HL-60 (cell line): ENCODE data around the gene MYO1D.

Experiments
- DNase-seq, 2 experiments: peaks; one replicate each; pipeline ENCODE4 v3.0.0-alpha.2; 2010 to 2020; ENCODE audit warnings: low read depth in 1 of 2, low spot score in 1 of 2
- H3K27ac ChIP-seq: fragments of 250-450 bp; sonication (Bioruptor Pico); replicated peaks from 2 replicates; pipeline ENCODE4 v1.5.1; 2020; ENCODE audit warnings: mild to moderate bottlenecking, moderate library complexity
- H3K27me3 ChIP-seq: fragments of 250-450 bp; sonication (Bioruptor Pico); 2 replicates; pipeline ENCODE4 v1.5.1; 2021; ENCODE audit warnings: mild to moderate bottlenecking, moderate library complexity; ENCODE audit not compliant: insufficient read depth, poor library complexity, severe bottlenecking
- H3K4me3 ChIP-seq: replicated peaks from 2 replicates; pipeline ENCODE4 v1.5.1; 2011; ENCODE audit warnings: mild to moderate bottlenecking, control low read depth, low read length; ENCODE audit not compliant: insufficient read depth
- GABPA ChIP-seq: IDR thresholded peaks from 2 replicates; pipeline ENCODE4 v1.6.1; 2012; ENCODE audit warnings: low read depth
- POLR2AphosphoS5 ChIP-seq: IDR thresholded peaks from 2 replicates; pipeline ENCODE4 v1.6.1; 2012; ENCODE audit warnings: low read depth
- SPI1 ChIP-seq: IDR thresholded peaks from 2 replicates; pipeline ENCODE4 v1.6.1; 2012; ENCODE audit warnings: low read depth, mild to moderate bottlenecking, borderline replicate concordance
- TF ChIP-seq, protein P1 (sequence below): IDR thresholded peaks from 2 replicates; pipeline ENCODE4 v1.6.1; 2012; ENCODE audit warnings: low read depth; ENCODE audit not compliant: insufficient replicate concordance
- TF ChIP-seq, protein P2 (sequence below): IDR thresholded peaks from one replicate; pipeline ENCODE4 v1.5.1; 2011; ENCODE audit warnings: low read length, control low read depth, inconsistent platforms; ENCODE audit not compliant: insufficient read depth

The MYO1D gene

DNA sequence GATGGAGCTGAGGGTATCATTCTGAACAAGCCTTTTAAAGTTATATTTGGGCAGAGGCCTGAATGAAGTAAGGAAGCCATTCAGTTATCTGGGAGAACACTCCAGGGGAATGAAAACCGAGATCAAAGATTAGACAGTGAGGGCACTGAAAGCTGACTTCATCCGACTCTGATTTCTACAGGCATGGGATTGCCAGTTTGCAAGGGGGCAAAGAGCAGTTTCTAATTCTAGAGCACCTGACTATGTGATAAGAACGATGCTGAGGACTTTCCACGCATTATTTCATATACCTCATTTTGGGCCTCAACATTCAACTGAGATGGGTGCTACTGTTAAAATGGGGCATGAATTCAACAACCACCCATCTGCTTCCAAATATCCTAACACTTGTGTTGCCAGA, 254.4 kb downstream of the MYO1D start:
- Histone ChIP-seq H3K27me3 (peaks cover 8% of the 10 kb centered on the region), H3K4me3 (no peak overlapping the region), H3K27ac (no peak overlapping the region)
- DNase-seq: no peak
- no peak for TF ChIP-seq SPI1
- TF ChIP-seq, protein P1, sequence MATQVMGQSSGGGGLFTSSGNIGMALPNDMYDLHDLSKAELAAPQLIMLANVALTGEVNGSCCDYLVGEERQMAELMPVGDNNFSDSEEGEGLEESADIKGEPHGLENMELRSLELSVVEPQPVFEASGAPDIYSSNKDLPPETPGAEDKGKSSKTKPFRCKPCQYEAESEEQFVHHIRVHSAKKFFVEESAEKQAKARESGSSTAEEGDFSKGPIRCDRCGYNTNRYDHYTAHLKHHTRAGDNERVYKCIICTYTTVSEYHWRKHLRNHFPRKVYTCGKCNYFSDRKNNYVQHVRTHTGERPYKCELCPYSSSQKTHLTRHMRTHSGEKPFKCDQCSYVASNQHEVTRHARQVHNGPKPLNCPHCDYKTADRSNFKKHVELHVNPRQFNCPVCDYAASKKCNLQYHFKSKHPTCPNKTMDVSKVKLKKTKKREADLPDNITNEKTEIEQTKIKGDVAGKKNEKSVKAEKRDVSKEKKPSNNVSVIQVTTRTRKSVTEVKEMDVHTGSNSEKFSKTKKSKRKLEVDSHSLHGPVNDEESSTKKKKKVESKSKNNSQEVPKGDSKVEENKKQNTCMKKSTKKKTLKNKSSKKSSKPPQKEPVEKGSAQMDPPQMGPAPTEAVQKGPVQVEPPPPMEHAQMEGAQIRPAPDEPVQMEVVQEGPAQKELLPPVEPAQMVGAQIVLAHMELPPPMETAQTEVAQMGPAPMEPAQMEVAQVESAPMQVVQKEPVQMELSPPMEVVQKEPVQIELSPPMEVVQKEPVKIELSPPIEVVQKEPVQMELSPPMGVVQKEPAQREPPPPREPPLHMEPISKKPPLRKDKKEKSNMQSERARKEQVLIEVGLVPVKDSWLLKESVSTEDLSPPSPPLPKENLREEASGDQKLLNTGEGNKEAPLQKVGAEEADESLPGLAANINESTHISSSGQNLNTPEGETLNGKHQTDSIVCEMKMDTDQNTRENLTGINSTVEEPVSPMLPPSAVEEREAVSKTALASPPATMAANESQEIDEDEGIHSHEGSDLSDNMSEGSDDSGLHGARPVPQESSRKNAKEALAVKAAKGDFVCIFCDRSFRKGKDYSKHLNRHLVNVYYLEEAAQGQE: no peak
- TF ChIP-seq POLR2AphosphoS5: no peak
- no peak for TF ChIP-seq GABPA
- TF ChIP-seq, protein P2, sequence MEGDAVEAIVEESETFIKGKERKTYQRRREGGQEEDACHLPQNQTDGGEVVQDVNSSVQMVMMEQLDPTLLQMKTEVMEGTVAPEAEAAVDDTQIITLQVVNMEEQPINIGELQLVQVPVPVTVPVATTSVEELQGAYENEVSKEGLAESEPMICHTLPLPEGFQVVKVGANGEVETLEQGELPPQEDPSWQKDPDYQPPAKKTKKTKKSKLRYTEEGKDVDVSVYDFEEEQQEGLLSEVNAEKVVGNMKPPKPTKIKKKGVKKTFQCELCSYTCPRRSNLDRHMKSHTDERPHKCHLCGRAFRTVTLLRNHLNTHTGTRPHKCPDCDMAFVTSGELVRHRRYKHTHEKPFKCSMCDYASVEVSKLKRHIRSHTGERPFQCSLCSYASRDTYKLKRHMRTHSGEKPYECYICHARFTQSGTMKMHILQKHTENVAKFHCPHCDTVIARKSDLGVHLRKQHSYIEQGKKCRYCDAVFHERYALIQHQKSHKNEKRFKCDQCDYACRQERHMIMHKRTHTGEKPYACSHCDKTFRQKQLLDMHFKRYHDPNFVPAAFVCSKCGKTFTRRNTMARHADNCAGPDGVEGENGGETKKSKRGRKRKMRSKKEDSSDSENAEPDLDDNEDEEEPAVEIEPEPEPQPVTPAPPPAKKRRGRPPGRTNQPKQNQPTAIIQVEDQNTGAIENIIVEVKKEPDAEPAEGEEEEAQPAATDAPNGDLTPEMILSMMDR: no peak

DNA sequence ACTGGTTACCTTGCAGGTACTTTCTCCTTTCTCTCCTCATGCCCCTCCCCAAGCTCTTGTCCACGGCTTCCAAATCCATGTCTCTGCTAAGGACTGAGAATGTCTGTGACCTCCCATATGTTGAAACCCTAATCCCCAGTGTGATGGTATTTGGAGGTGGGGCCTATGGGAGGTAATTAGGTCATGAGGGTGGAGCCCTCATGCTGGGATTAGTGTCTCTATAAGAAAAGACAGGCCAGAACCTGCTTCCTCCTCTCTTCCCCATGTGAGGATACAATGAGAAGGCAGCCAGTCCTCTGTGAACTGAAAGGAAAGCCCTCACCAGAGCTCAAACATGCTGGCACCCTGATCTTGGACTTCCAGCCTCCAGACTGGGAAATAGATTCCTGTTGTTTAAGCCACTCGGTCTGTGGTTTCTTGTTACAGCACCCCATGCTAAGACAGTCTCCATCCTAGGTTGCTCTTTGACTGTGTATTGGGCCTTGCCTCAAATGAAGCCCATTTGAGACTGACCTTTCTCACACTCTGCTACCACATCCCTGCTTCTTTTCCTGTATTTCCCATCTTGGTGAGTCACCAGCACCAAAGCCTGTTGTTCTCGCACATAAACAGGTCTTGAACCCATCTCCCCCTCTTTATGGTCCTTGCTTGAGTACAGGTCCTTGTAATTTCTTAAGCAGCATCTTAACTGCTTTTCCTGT, 255.2 kb downstream of the MYO1D start:
- Histone ChIP-seq H3K27me3 (peaks cover 5% of the 10 kb centered on the region), H3K4me3 (no peak overlapping the region), H3K27ac (no peak overlapping the region)
- TF ChIP-seq, protein P2: no peak
- DNase-seq: no peak

DNA sequence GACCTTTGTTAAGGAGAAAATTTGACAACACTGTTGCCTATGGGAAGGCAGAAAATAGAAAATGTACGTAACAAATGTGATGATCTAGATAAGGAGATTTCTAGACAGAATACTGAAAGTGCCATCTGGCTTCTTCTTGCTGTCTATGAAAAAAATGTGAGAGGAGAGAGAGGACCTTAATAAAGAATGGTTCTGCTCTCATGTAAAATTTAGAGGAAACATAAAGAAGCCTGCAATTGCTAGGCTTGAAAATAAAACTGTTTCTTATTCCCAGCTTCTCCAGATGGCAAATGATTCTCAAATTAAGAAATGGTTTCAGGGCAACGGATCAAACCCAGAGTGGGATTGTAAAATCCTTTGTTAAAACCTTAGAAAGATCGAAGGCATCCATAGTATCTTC, 261.6 kb downstream of the MYO1D start:
- H3K27me3 ChIP-seq: peaks cover 20% of the 10 kb centered on the region
- no peak overlapping the region for H3K27ac ChIP-seq
- H3K4me3 ChIP-seq: no peak overlapping the region
- TF ChIP-seq SPI1 (no peak), POLR2AphosphoS5 (no peak), GABPA (no peak)
- TF ChIP-seq, protein P1: no peak
- TF ChIP-seq, protein P2: no peak
- no peak for DNase-seq

DNA sequence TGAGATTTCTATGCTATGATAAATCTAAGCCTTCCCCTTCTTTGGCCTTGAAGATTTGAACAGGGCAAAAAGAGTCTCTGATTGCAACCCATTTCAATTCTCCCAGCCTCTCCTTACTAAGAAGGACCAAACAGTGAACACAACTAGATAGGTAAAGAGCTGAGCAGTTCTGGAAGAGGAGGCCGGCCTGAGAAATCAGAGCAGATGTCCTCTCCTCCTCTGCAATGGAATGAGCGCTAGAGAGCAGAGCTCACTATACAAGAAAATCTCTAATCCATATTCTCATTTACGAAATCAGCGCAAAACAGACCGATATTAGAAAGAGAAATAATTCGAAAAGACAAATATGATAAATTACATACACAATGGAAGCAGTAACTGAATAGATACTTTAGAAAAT, 266.0 kb downstream of the MYO1D start:
- no peak for TF ChIP-seq GABPA
- TF ChIP-seq SPI1: no peak
- H3K4me3 ChIP-seq: no peak overlapping the region
- no peak overlapping the region for H3K27ac ChIP-seq
- no peak for DNase-seq
- H3K27me3 ChIP-seq: peaks cover 26% of the 10 kb centered on the region
